ENCODE measurements around the gene ATP6AP2. TPM values are rescaled to one million over a fixed set of nuclear protein-coding genes. Genes with fewer than 3 reads are reported as not detected.

The ATP6AP2 gene
- total RNA-seq, 1 experiment from 2014 or later: 62.0 TPM

GRCh38 chrX:40625294-40625693 is 44.5 kb downstream of the ATP6AP2 start:
- Histone ChIP-seq H4K20me1 (ENCODE audit: insufficient read depth) (no peaks in the 10 kb centered on the region), H3K4me1 (ENCODE audit: control insufficient read depth in 1 of 2, insufficient read depth in 2 of 2, low read length in 2 of 2) (no peaks in the 10 kb centered on the region), H3K9ac (ENCODE audit: low read length) (no peak overlapping the region), H3K9me2 (ENCODE audit: insufficient read depth) (no peaks in the 10 kb centered on the region), H3K4me3 (replicated peaks in 1 of 2; ENCODE audit: low read depth in 1 of 2, low read length in 2 of 2) (no peak overlapping the region), H3K9me3 (ENCODE audit: control insufficient read depth in 1 of 2, insufficient read depth in 1 of 2, low read depth in 1 of 2, low read length in 2 of 2) (no peaks in the 10 kb centered on the region), H3K27me3 (ENCODE audit: insufficient read depth, low read length) (no peaks in the 10 kb centered on the region), H3K79me2 (ENCODE audit: insufficient read depth, low read length) (no peaks in the 10 kb centered on the region), H2AFZ (ENCODE audit: low read depth, low read length, poor library complexity, severe bottlenecking) (no peak overlapping the region), H3K4me2 (ENCODE audit: low read length) (no peak overlapping the region), H3K27ac (ENCODE audit: low read depth, low read length) (no peak overlapping the region), H3K36me3 (ENCODE audit: control insufficient read depth in 1 of 2, insufficient read depth in 2 of 2, low read length in 2 of 2) (peaks cover 0 to 3% of the 10 kb centered on the region in 2 experiments; a peak in 1 of 4 replicates)
- ATAC-seq (no peak), DNase-seq (ENCODE audit: low read depth, low spot score) (no peak)
- ChIA-PET CTCF (no interaction called here), RAD21 (ENCODE audit: low non-redundant PET in 1 of 2, low total read pairs in 2 of 2, uncharacterized antibody in 2 of 2, unreplicated experiment in 2 of 2) (no interaction called here), POLR2A (no interaction called here)
- intact Hi-C loops (cut with micrococcal nuclease): no loop called here
- BruUV-seq (replicated peaks): no TSS peak
- TF ChIP-seq SP1 (IDR thresholded peaks at IDR 0.05; ENCODE audit: low read depth) (no peak), ZNF274 (IDR thresholded peaks at IDR 0.05; ENCODE audit: low read depth, low read length) (no peak), EGR1 (IDR thresholded peaks at IDR 0.05; ENCODE audit: low read depth) (no peak), ELF1 (IDR thresholded peaks at IDR 0.05; ENCODE audit: borderline replicate concordance, low read depth) (no peak), FOSL1 (IDR thresholded peaks at IDR 0.05; ENCODE audit: low read depth) (no peak), TCF7L2 (IDR thresholded peaks at IDR 0.05; ENCODE audit: borderline replicate concordance, extremely low read depth, insufficient read depth, insufficient read length) (no peak), CEBPB (IDR thresholded peaks at IDR 0.05; ENCODE audit: low read depth) (no peak), SRF (IDR thresholded peaks at IDR 0.05; ENCODE audit: low read depth) (no peak), RAD21 (IDR thresholded peaks at IDR 0.05; ENCODE audit: low read depth) (no peak), CBX3 (IDR thresholded peaks at IDR 0.05; ENCODE audit: low read depth) (no peak), SIN3A (IDR thresholded peaks at IDR 0.05; ENCODE audit: low read depth) (no peak), POLR2AphosphoS5 (IDR thresholded peaks at IDR 0.05; ENCODE audit: low read depth, low read length) (no peak), POLR2A (IDR thresholded peaks at IDR 0.05; ENCODE audit: borderline replicate concordance, extremely low read depth, insufficient read depth, insufficient read length) (no peak), YY1 (IDR thresholded peaks at IDR 0.05; ENCODE audit: extremely low read depth, insufficient replicate concordance, low read depth, low read length) (no peak), JUND (IDR thresholded peaks at IDR 0.05) (no peak), ZFX (IDR thresholded peaks at IDR 0.05) (no peak)
- TF ChIP-seq, protein P1, sequence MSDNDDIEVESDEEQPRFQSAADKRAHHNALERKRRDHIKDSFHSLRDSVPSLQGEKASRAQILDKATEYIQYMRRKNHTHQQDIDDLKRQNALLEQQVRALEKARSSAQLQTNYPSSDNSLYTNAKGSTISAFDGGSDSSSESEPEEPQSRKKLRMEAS (IDR thresholded peaks at IDR 0.05): no peak

Measured in HCT116 (cell line).